IPS DF 4.7 (cell line): ENCODE results near the gene POLQ.
"Not testable (repeated sequence)": the region's sequence is repeated elsewhere in the genome, so short reads cannot be mapped to it uniquely, and the experiment has no call there.

Experiments used
- DNase-seq: peaks from one replicate; pipeline ENCODE4 v3.0.0-alpha.2; 2013; ENCODE audit warnings: low spot score; ENCODE audit errors: extremely low read depth

The POLQ gene

GRCh38 chr3:121514496-121514895 lies 31.3 kb downstream of the POLQ start:
- DNase-seq = no peak

- no peak for DNase-seq
These were observed 37.4 kb downstream of the POLQ start for GRCh38 chr3:121508389-121508788.

- DNase-seq = no peak
These were observed 40.5 kb downstream of the POLQ start for GRCh38 chr3:121505256-121505655.

GRCh38 chr3:121504618-121505017 lies 41.2 kb downstream of the POLQ start:
- no peak for DNase-seq

GRCh38 chr3:121496786-121497185 lies 49.0 kb downstream of the POLQ start:
- no peak for DNase-seq

GRCh38 chr3:121493431-121493830 lies 52.4 kb downstream of the POLQ start:
- DNase-seq = no peak

- no peak for DNase-seq
These were observed 54.0 kb downstream of the POLQ start for GRCh38 chr3:121491683-121492320.

GRCh38 chr3:121490161-121490560 lies 55.6 kb downstream of the POLQ start:
- DNase-seq = no peak

GRCh38 chr3:121488628-121489027 lies 57.2 kb downstream of the POLQ start:
- DNase-seq = peak; percentile 3

GRCh38 chr3:121483290-121483689 lies 62.5 kb downstream of the POLQ start:
- no peak for DNase-seq

- no peak for DNase-seq
These were observed 63.1 kb downstream of the POLQ start for GRCh38 chr3:121482660-121483059.

- DNase-seq = no peak
These were observed 64.5 kb downstream of the POLQ start for GRCh38 chr3:121481106-121481880.

- no peak for DNase-seq
These were observed 68.2 kb downstream of the POLQ start for GRCh38 chr3:121477589-121477988.

- DNase-seq = no peak
These were observed 72.8 kb downstream of the POLQ start for GRCh38 chr3:121473001-121473400.

- DNase-seq = no peak
These were observed 78.7 kb downstream of the POLQ start for GRCh38 chr3:121467085-121467484.

- DNase-seq = no peak
These were observed 82.0 kb downstream of the POLQ start for GRCh38 chr3:121463745-121464144.

- DNase-seq = no peak
These were observed 83.2 kb downstream of the POLQ start for GRCh38 chr3:121462565-121462964.

- DNase-seq = not testable (repeated sequence)
These were observed 94.0 kb downstream of the POLQ start for GRCh38 chr3:121451752-121452151.

- DNase-seq = no peak
These were observed 102.3 kb downstream of the POLQ start for GRCh38 chr3:121443456-121443855.

GRCh38 chr3:121436641-121437040 lies 109.1 kb downstream of the POLQ start:
- no peak for DNase-seq

- no peak for DNase-seq
These were observed 109.7 kb downstream of the POLQ start for GRCh38 chr3:121436074-121436473.

- DNase-seq = no peak
These were observed 113.9 kb downstream of the POLQ start for GRCh38 chr3:121431726-121432517.
